T-helper 17 cell (primary cell): ENCODE results near the gene XCL2. TPM values are rescaled to one million over a fixed set of nuclear protein-coding genes. Genes with fewer than 3 reads are reported as not detected.

Source experiments
- ATAC-seq: fragments of 150-1000 bp; cut with Tn5 transposase; 2 replicates; pipeline ENCODE4 v1.10.0; 2021; ENCODE audit warnings: mild to moderate bottlenecking, moderate library complexity
- DNase-seq, 3 donors: peaks; one replicate each; pipeline versions ENCODE4 v3.0.0 to v3.0.0-alpha.2; 2020 to 2021
- H3K9me3 ChIP-seq: one replicate; pipeline ENCODE4 v1.7.0; 2013; ENCODE audit warnings: low read length, mild to moderate bottlenecking; ENCODE audit not compliant: control insufficient read depth, poor library complexity, severe bottlenecking
- H3K27ac Mint-ChIP-seq: one replicate; pipeline ENCODE4 v1.8.0; 2022; ENCODE audit warnings: mild to moderate bottlenecking, moderate library complexity, mixed read lengths
- H3K27me3 Mint-ChIP-seq: one replicate; pipeline ENCODE4 v1.8.0; 2022; ENCODE audit warnings: mixed read lengths
- H3K36me3 Mint-ChIP-seq: one replicate; pipeline ENCODE4 v1.8.0; 2022; ENCODE audit warnings: low read depth, mixed read lengths
- H3K4me1 Mint-ChIP-seq: one replicate; pipeline ENCODE4 v1.8.0; 2022; ENCODE audit warnings: mild to moderate bottlenecking, mixed read lengths
- H3K4me3 Mint-ChIP-seq: one replicate; pipeline ENCODE4 v1.8.0; 2022; ENCODE audit warnings: mild to moderate bottlenecking, moderate library complexity, mixed read lengths
- total RNA-seq, 4 donors: library from RNA in 2 of 4; stranded (reverse) in 2 of 4; gene quantifications; one replicate each; pipeline ENCODE4 v1.2.3 and lab custom pipeline; 2022 to 2026

XCL2 gene
- total RNA-seq, 2 donors from 2014 or later: not detected

DNA sequence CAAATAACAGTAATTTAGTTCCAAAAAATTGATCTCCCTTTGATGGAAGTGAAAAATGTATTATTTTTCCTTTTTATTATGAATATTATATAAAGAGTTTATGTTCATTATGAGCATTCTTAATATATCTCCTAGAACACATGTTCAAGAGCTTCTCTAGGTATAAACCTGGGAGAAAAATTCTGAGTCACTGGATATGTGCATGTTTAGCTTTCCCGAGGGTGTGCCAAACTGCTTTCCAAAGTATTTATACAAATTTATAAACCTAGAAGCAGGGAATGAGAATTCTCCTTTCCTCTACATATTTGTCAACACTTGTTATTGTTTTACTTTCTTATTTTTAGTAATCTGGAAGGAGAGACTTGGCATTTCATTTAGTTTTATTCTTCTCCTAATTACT is 25.0 kb downstream of the XCL2 start:
- no peaks in the 10 kb centered on the region for H3K9me3 ChIP-seq
- ATAC-seq (no peak), DNase-seq (no peak)
- no peak overlapping the region for H3K4me3 Mint-ChIP-seq
- H3K27ac Mint-ChIP-seq: no peak overlapping the region
- peaks cover 40% of the 10 kb centered on the region for H3K4me1 Mint-ChIP-seq
- no peaks in the 10 kb centered on the region for H3K27me3 Mint-ChIP-seq
- peaks cover 2% of the 10 kb centered on the region for H3K36me3 Mint-ChIP-seq

GRCh38 chr1:168518201-168518689 is 25.6 kb downstream of the XCL2 start:
- Mint-ChIP-seq H3K4me3 (no peak overlapping the region), H3K4me1 (peaks cover 45% of the 10 kb centered on the region), H3K36me3 (peaks cover 2% of the 10 kb centered on the region), H3K27me3 (no peaks in the 10 kb centered on the region), H3K27ac (no peak overlapping the region)
- DNase-seq (no peak), ATAC-seq (no peak)
- no peaks in the 10 kb centered on the region for H3K9me3 ChIP-seq

DNA sequence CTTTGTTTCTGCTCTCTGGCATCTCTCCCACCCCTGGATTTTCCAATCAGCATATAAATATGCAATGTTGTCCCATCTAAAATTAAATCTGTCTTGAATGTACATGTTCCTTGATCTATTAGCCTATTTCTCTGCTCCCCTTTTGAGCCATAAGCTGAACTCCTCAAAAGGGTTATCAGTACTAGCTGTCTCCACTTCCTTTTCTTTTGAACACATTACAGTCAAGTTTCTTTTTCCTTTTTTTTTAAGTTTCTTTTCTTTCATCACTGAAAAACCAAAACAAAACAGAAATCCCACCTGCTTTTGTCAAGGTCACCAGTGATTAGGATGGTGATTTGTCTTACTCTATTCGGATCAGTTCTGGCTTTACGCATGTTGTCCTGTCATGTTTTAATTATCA is 29.3 kb downstream of the XCL2 start:
- Mint-ChIP-seq H3K27me3 (no peaks in the 10 kb centered on the region), H3K27ac (peak overlapping the region; percentile 32)

GRCh38 chr1:168513656-168514404 is 30.0 kb downstream of the XCL2 start:
- DNase-seq (no peak), ATAC-seq (no peak)
- H3K9me3 ChIP-seq: no peaks in the 10 kb centered on the region
- peaks cover 37% of the 10 kb centered on the region for H3K4me1 Mint-ChIP-seq
- H3K27me3 Mint-ChIP-seq: no peaks in the 10 kb centered on the region
- H3K36me3 Mint-ChIP-seq: peaks cover 3% of the 10 kb centered on the region
- peak overlapping the region; percentile 58 for H3K4me3 Mint-ChIP-seq
- H3K27ac Mint-ChIP-seq: peak overlapping the region; percentile 32

More for the DNA sequence above, 29.3 kb downstream of the XCL2 start:
- ATAC-seq (no peak), DNase-seq (no peak)
- no peaks in the 10 kb centered on the region for H3K9me3 ChIP-seq
- peak overlapping the region; percentile 58 for H3K4me3 Mint-ChIP-seq
- H3K4me1 Mint-ChIP-seq: peaks cover 38% of the 10 kb centered on the region
- peaks cover 3% of the 10 kb centered on the region for H3K36me3 Mint-ChIP-seq

- no peak for DNase-seq
- H3K9me3 ChIP-seq: no peaks in the 10 kb centered on the region
- Mint-ChIP-seq H3K27me3 (no peaks in the 10 kb centered on the region), H3K36me3 (peaks cover 3% of the 10 kb centered on the region), H3K27ac (peak overlapping the region; percentile 32), H3K4me3 (peak overlapping the region; percentile 58), H3K4me1 (peaks cover 37% of the 10 kb centered on the region)
- ATAC-seq: peak; percentile 72
Observed at GRCh38 chr1:168512864-168513595, 30.8 kb downstream of the XCL2 start.

DNA sequence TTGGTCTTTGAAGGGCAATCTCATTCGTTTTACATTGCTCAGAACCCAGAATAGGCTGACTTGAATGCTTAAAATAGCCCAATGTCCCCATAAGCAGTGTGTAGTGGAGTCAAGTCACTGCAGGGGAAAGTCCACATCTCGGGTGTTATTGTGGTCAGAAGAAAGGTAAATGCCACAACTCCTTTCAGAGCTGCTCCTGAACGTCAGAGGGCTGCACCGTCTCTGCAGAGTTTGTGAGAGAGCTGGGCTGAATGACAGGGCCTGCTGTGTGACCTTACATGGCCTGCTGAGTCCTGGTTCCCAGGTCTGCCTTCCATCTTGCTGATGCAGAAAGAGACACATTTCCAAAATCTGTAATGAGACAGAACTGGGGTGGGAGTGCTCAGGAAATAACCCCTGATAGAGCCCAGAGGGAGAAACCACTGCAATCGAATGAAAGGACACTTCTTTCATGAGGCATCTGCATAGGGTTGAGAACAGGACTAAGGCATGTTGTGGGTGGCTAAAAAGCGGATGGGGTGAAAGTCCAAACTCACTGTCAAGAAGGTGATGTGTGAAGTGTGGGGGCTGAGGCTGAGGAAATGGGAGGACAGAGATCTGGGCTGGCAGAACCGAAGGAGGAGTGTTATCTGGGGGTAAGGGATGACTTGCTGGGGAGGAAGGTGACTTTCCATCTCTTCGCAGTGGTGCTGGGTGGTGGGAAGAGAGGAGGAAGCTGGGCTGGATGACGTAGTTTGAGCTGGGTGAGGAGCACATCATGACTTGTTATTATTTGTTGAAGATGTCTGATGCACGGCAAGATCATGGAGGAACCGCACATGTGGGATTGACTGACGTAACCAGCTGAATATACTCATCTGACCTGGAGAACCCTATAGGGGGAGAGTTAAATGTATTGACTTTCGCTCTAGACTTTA is 33.7 kb downstream of the XCL2 start:
- H3K9me3 ChIP-seq: no peaks in the 10 kb centered on the region
- peaks cover 33% of the 10 kb centered on the region for H3K4me1 Mint-ChIP-seq
- ATAC-seq: peak; percentile 59
- peak overlapping the region; percentile 12 for H3K27ac Mint-ChIP-seq
- H3K36me3 Mint-ChIP-seq: peaks cover 3% of the 10 kb centered on the region
- no peak overlapping the region for H3K4me3 Mint-ChIP-seq
- DNase-seq: no peak
- H3K27me3 Mint-ChIP-seq: no peaks in the 10 kb centered on the region

DNA sequence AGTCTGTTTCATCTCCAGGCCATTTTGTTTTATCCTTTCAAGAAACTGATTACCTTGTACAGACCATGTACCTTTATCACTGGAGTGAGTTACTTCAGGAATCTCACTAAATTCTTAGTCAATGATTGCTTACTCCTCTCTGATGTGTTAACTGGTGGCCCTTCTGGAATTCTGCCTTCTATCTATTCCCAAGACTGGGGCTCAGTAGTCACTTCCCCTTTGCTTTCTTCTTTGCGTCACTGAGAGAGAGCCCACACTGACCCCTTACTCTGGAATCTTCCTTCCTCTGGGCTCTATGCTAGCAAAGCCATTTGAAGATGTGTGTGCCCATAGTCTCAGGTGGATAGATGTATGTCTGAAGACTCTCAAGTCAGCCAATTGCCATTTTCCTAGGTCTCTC is 34.6 kb downstream of the XCL2 start:
- Mint-ChIP-seq H3K4me1 (peaks cover 27% of the 10 kb centered on the region), H3K27ac (peak overlapping the region; percentile 12), H3K27me3 (no peaks in the 10 kb centered on the region), H3K36me3 (peaks cover 3% of the 10 kb centered on the region), H3K4me3 (no peak overlapping the region)
- ATAC-seq: no peak
- no peak for DNase-seq
- H3K9me3 ChIP-seq: no peaks in the 10 kb centered on the region

GRCh38 chr1:168507828-168508227 is 36.0 kb downstream of the XCL2 start:
- Mint-ChIP-seq H3K27me3 (no peaks in the 10 kb centered on the region), H3K4me3 (no peak overlapping the region), H3K27ac (no peak overlapping the region), H3K36me3 (peaks cover 3% of the 10 kb centered on the region), H3K4me1 (peaks cover 14% of the 10 kb centered on the region)
- DNase-seq (no peak), ATAC-seq (no peak)
- H3K9me3 ChIP-seq: no peaks in the 10 kb centered on the region

DNA sequence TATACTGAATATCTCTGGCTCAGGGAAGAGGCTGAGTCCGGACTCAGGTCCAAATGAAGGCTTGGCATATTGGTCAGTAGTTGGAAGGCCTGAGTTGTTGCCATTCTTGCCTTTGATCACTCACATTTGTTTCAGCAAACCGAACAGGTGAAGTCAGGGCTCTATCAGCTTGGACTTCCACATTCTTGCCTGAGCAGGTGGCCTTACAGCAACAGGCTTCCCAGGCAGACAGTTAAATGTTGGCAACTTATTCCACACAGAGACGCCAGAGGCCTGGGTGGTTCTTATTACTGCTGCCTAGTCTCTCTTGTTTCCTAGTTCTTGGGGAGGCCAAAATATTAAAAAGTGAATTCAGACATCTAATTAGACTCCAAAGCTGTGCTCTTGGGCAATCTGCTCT is 36.6 kb downstream of the XCL2 start:
- H3K4me1 Mint-ChIP-seq: peaks cover 9% of the 10 kb centered on the region

GRCh38 chr1:168506204-168506819 is 37.5 kb downstream of the XCL2 start:
- Mint-ChIP-seq H3K4me3 (no peak overlapping the region), H3K36me3 (peaks cover 3% of the 10 kb centered on the region), H3K27me3 (no peaks in the 10 kb centered on the region), H3K27ac (no peak overlapping the region), H3K4me1 (peaks cover 11% of the 10 kb centered on the region)
- ATAC-seq (no peak), DNase-seq (no peak)
- no peaks in the 10 kb centered on the region for H3K9me3 ChIP-seq

More for the DNA sequence above, 36.6 kb downstream of the XCL2 start:
- DNase-seq (no peak), ATAC-seq (no peak)
- H3K27ac Mint-ChIP-seq: no peak overlapping the region
- no peaks in the 10 kb centered on the region for H3K27me3 Mint-ChIP-seq
- peaks cover 3% of the 10 kb centered on the region for H3K36me3 Mint-ChIP-seq
- H3K9me3 ChIP-seq: no peaks in the 10 kb centered on the region
- no peak overlapping the region for H3K4me3 Mint-ChIP-seq

DNA sequence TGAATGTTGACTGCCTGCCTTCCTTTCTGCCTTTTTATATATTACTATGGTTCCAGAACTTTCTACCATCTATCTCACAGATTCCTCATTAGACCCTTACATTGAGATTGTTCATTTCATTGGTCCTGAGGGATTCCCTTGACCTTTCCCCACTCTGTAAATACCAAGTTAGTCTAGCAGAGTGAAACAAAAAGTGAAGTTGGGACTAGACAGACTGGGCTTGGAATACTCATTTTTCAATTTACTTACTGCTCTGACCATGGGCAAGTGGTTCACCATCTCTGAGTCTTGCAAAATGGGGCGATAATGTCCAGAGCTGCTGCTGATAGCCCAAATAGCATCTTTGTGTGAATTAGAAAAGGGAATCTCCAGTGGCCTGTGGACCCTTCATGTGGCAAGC is 38.8 kb downstream of the XCL2 start:
- Mint-ChIP-seq H3K4me3 (no peak overlapping the region), H3K27ac (no peak overlapping the region), H3K4me1 (peaks cover 9% of the 10 kb centered on the region)

DNA sequence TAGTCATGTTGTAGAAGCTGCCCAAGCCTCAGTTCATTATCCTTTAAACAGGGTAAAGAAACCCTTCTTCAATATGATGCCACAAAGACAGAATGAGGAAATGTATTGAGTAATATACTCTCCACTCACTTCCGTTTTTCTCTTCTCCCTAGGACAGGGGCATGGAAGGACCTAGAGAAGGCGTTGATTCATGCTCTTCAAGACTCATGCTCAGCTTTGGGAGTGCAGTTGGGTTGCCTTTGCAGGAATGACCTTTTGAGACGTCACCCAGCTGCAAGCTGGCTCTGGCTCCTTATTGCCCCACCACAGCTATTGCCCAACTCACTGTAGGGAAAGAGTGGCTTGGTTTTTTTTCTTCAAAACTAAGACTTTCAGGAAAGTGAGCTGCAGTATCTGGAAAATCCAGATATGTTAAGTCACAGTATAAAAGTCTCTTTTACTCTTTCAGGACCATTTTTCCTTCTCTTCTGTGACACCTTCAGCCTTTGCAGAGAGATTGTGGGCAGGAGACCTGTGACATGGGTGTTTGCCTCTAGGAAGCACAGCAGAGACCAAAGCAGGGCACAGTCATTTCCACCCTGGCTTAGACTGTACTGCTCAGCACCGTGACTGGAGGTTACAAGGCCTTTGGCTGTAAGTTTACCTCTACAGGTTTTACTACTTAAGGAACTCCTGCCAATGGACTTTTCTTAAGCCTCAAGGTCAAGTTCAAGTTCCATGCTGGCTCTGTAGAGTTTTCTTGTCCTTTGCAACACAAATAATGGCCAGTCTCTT is 39.5 kb downstream of the XCL2 start:
- ATAC-seq (peak; percentile 61), DNase-seq (no peak)
- no peaks in the 10 kb centered on the region for H3K9me3 ChIP-seq
- no peak overlapping the region for H3K27ac Mint-ChIP-seq
- no peak overlapping the region for H3K4me3 Mint-ChIP-seq
- peaks cover 12% of the 10 kb centered on the region for H3K4me1 Mint-ChIP-seq
- no peaks in the 10 kb centered on the region for H3K27me3 Mint-ChIP-seq
- no peaks in the 10 kb centered on the region for H3K36me3 Mint-ChIP-seq

More for the DNA sequence above, 38.8 kb downstream of the XCL2 start:
- no peaks in the 10 kb centered on the region for H3K27me3 Mint-ChIP-seq
- no peak for DNase-seq
- ATAC-seq: no peak
- no peaks in the 10 kb centered on the region for H3K9me3 ChIP-seq
- H3K36me3 Mint-ChIP-seq: no peaks in the 10 kb centered on the region
